Testis (tissue), 2 donors: ENCODE results near the gene TSEN54.

Experiments used
- CTCF ChIP-seq, 3 experiments: fragments of 450-650 bp in 2 of 3; fragments of 200-600 bp in 1 of 3; sonication (generic) in 1 of 3; IDR thresholded peaks; one replicate each; pipeline ENCODE4 v1.5.1; 2016 to 2019; ENCODE audit warnings: antibody characterized with exemption in 3 of 3, mild to moderate bottlenecking in 2 of 3, moderate library complexity in 1 of 3
- POLR2A ChIP-seq: fragments of 450-650 bp; IDR thresholded peaks from one replicate; pipeline ENCODE4 v1.6.1; 2017; ENCODE audit warnings: antibody characterized with exemption, mild to moderate bottlenecking, moderate library complexity

- TF ChIP-seq CTCF (IDR thresholded peaks at IDR 0.05) (no peak), POLR2A (no peak)
These were observed 1.1 kb downstream of the TSEN54 start for GRCh38 chr17:75517297-75517865.
